NCI-H510A treated with DMSO at 0.1 percent for 48 hours (cell line): ENCODE measurements around the gene CYP1A1.
"Not testable (repeated sequence)": the region's sequence is repeated elsewhere in the genome, so short reads cannot be mapped to it uniquely, and the experiment has no call there.

Source experiments
- DNase-seq: peaks from one replicate; lab custom pipeline; 2025; lab: John Stamatoyannopoulos, UW

The CYP1A1 gene

DNA sequence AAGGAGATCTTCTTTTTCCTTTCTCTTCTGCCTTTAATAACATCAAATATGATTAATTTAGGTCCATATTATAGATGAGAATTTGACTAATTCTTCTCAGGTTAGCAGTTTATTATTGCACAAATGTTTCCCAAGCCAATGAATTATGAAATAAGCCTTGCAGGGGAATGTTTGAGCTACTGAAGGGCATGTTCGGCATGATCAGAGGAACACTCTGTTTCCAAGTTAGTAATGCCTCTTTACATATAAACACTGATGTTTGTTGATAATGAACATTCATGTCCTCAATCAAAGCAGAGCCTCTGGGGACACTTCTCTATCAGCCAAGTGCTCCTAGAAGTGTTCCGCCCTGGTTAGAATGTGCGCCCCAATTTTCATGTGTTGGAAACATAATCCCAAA, 10.0 kb upstream of the CYP1A1 start:
- no peak for DNase-seq

DNA sequence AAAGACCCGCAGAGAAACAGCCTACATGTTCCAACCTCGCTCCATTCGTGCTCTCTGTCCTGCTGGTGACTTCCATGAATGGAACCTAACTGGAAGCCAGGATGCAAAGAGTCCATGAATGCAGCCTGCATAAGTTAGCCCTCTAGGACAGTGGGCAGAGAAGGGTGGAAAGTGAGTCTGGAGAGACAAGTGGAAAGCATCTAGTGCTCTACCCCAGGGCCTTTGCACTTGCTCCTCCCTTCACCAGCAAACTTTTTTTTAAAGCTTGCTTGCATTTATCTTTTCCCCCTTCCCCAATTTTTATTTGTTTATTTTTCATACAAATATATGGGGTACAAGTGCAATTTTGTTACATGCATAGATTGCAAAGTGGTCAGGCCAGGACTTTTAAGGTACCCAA, 7.9 kb upstream of the CYP1A1 start:
- no peak for DNase-seq

DNA sequence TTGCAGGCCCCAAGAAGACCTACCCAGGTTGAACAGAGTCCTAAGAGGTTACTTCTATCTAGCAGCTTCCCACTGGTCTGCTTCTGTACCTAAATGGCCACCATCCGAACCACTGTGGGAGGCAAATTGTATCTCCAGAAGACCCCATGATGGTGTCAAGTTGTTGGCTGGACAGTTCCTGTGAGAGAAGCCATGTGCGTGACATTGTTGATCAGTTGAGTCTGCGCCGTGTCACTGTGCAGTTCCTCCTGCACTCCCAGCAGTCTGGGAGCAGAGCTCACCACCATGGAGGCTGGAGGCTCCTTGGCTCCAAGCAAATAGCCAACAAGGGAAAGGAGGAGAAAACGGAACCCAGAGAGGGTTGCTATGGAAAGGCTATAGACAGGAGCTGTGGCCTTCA, 7.5 kb upstream of the CYP1A1 start:
- no peak for DNase-seq

DNA sequence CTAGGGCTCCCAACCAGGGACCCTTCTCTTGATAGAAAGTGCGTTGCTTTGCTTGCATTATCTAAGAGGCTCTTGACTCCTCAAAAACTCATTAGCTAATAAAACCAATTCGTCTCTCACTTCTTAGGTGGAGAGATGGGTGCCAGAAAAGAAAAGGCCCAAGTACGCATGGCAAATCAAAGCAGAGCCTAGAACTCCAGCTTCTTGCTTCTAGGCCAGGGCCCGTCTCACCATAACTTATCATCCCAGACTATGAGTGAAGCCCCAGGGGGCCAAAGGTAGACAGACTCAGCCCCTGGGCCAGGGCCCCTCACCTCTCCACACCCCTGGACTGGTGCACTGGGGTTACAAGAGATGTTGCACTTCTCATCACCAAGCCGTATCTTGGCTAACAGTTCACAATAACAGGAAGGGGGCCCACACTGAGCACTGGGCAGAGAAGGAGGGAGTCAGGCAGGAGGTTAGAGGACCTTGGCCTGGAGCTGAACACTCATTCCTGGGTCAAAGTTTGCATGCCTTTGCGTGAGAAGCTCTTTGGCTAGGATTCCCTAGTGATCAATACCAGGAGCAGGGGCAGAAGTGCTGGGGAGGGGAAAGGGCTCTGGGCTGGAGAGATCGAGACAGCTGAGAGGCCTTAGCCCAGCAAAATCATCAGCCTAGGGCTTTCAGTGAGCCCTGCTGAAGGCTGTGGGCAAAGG, 5.4 kb upstream of the CYP1A1 start:
- DNase-seq: no peak

DNA sequence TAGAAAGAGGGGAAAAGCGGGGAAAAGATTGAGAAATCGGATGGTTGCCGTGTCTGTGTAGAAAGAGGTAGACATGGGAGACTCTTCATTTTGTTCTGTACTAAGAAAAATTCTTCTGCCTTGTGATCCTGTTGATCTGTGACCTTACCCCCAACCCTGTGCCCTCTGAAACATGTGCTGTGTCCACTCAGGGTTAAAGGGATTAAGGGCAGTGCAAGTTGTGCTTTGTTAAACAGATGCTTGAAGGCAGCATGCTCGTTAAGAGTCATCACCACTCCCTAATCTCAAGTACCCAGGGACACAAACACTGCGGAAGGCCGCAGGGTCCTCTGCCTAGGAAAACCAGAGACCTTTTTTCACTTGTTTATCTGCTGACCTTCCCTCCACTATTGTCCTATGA, 4.0 kb upstream of the CYP1A1 start:
- not testable (repeated sequence) for DNase-seq

GRCh38 chr15:74728699-74729098, 3.4 kb upstream of the CYP1A1 start:
- DNase-seq: not testable (repeated sequence)

- peak; percentile 4 for DNase-seq
These were observed 2.4 kb upstream of the CYP1A1 start for GRCh38 chr15:74727727-74728126.

DNA sequence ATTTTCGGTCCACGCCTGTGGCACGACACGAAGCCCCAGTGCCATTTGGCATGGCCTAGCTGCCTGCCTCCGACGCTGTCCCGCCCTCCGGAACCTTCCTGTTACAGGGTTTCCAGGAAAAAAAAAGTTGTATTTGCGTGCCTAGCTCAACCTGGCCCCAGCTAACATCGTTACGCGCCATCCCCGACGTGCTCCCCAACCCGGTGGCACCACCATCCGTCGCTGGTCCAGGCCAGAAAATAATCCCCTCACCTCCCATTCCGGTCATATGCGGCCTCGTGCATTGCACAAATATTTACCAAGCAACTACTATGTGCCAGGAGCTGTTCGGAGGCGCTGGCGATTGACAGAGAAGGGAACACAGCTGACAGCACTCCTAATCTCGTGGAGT, 1.4 kb upstream of the CYP1A1 start:
- DNase-seq: no peak

GRCh38 chr15:74725845-74726773, 781 bp upstream of the CYP1A1 start:
- peak; percentile 42 for DNase-seq

- no peak for DNase-seq
These were observed 631 bp downstream of the CYP1A1 start for GRCh38 chr15:74724570-74725224.

GRCh38 chr15:74723754-74724334, 1.5 kb downstream of the CYP1A1 start:
- peak; percentile 39 for DNase-seq

- no peak for DNase-seq
These were observed 2.1 kb downstream of the CYP1A1 start for GRCh38 chr15:74723187-74723586.

- DNase-seq: no peak
These were observed 2.7 kb downstream of the CYP1A1 start for GRCh38 chr15:74722591-74722990.

DNA sequence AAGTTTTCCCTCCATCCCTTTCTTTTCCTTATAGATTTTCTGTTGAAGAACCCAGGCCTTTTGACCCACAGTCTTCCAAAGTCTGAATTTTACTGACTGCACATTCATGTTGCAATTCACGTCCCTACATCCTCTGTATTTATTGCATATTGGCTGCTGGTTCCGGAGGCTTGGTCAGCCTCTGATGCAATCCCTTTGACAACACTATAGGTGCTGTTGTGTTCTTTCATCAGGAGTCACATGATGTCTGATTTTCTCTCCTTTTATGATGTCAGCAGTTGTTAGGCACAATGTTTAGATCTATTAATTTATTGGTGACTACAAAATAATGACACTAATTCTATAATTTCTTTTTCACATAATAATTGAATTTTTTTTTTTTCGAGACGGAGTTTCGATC, 8.7 kb downstream of the CYP1A1 start:
- no peak for DNase-seq

DNA sequence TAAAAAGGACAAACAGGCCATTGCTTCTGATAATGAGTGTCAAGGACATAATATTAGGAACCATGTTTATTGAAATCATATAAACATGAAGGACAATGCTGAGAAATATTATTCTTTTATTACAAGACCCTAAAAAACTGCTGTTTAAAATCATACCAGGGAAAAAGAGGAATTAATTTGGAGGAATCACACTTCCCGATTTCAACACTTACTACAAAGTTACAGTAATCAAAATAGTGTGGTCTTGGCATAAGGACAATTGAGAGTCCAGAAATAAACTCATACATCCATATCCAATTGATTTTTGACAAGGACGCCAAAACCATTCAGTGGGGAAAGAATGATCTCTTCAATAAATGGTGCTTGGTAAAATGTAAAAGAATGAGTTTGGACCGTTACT, 13.0 kb downstream of the CYP1A1 start:
- DNase-seq: no peak

- DNase-seq: no peak
These were observed 14.8 kb downstream of the CYP1A1 start for GRCh38 chr15:74710319-74711094.

- DNase-seq: no peak
These were observed 15.4 kb downstream of the CYP1A1 start for GRCh38 chr15:74709892-74710291.

DNA sequence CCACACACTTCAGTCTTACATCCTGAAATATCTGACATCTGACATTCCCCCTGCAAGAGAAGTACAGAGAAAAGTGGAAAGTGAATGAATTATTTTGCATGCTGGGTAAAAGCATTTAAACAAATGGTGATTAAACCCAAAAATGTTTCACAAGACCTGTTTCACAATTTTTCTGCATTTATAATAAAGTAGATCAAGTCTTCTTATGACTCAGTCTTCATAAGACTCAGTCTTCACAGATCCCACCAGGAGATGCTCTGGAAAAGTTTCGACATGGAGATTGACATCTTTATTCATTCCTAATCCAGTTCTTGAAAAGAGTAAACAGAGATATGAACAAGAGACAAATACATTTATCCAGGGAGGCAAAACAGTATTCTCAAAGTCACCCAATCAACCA, 16.3 kb downstream of the CYP1A1 start:
- DNase-seq: no peak

DNA sequence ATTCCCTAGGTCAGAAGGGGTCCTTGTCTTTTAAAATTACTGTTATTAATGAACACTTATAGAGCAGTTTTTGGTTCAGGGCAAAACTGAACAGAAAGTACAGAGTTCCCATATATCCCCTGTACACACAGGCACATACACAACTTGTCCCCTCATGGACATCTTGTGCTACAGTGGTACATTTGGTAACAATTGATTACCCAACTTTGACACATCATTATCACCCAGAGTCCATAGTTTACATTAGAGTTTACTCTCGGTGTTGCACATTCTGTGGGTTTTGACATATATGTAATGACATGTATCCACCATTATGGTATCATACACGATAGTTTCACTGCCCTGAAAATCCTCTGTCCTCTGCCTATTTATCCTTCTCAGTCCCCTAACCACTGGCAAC, 28.5 kb downstream of the CYP1A1 start:
- no peak for DNase-seq

DNA sequence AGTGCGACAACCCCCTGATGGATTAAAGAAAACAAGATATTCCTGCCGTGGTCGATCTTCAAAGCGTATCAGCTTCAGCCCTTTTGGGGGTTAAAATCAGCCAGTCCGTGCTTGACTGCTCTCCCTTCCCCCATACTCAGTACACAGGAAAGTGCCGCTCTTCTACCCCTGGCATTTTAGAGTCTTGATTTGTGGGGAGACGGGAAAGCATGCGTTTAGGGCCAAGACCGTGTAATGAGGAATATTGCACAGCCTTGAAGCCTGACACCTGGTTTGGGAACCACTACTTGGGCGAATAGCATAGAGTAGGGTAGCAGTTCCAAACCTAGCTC, 29.0 kb downstream of the CYP1A1 start:
- no peak for DNase-seq

- DNase-seq: peak; percentile 59
These were observed 29.5 kb downstream of the CYP1A1 start, which contains the start of gene EDC3 for GRCh38 chr15:74695597-74696397. Gene EDC3 (minus strand): TSS chr15:74696024. CDS start chr15:74675124, 20,900 bp downstream.
